Hepatocyte (in vitro differentiated cells): ENCODE measurements around the gene FAM20C. TPM values are rescaled to one million over a fixed set of nuclear protein-coding genes. Genes with fewer than 3 reads are reported as not detected.

Source experiments
- DNase-seq: peaks from one replicate; pipeline ENCODE4 v3.0.0-alpha.2; 2016; ENCODE audit warnings: low spot score
- H2AFZ ChIP-seq: fragments of 200-600 bp; sonication (generic); 2 replicates; pipeline ENCODE4 v1.6.0; 2016; ENCODE audit warnings: antibody characterized with exemption, mild to moderate bottlenecking
- H3K27ac ChIP-seq: fragments of 200-600 bp; sonication (generic); 2 replicates; pipeline ENCODE4 v1.5.1; 2016; ENCODE audit warnings: mild to moderate bottlenecking
- H3K27me3 ChIP-seq: fragments of 200-600 bp; sonication (generic); 2 replicates; pipeline ENCODE4 v1.6.1; 2016
- H3K36me3 ChIP-seq: fragments of 200-600 bp; sonication (generic); replicated peaks from 2 replicates; pipeline ENCODE4 v1.5.1; 2016; ENCODE audit warnings: low read depth; ENCODE audit not compliant: insufficient read depth
- H3K4me1 ChIP-seq: fragments of 200-600 bp; sonication (generic); 2 replicates; pipeline ENCODE4 v1.5.1; 2016; ENCODE audit warnings: mild to moderate bottlenecking, moderate library complexity; ENCODE audit not compliant: insufficient read depth
- H3K4me2 ChIP-seq: fragments of 200-600 bp; sonication (generic); 2 replicates; pipeline ENCODE4 v1.6.0; 2016
- H3K4me3 ChIP-seq: fragments of 200-600 bp; sonication (generic); 2 replicates; pipeline ENCODE4 v1.5.1; 2016; ENCODE audit warnings: mild to moderate bottlenecking
- H3K79me2 ChIP-seq: fragments of 200-600 bp; sonication (generic); 2 replicates; pipeline ENCODE4 v1.6.0; 2017; ENCODE audit warnings: mild to moderate bottlenecking
- H3K9me2 ChIP-seq: fragments of 200-600 bp; sonication (generic); replicated peaks from 2 replicates; pipeline ENCODE4 v1.6.0; 2017; ENCODE audit warnings: mild to moderate bottlenecking; ENCODE audit not compliant: insufficient read depth
- H3K9me3 ChIP-seq: fragments of 200-600 bp; sonication (generic); 2 replicates; pipeline ENCODE4 v1.5.1; 2016; ENCODE audit warnings: low read depth, mild to moderate bottlenecking
- H4K20me1 ChIP-seq: fragments of 200-600 bp; sonication (generic); 2 replicates; pipeline ENCODE4 v1.6.0; 2016; ENCODE audit warnings: mild to moderate bottlenecking; ENCODE audit not compliant: insufficient read depth, poor library complexity, severe bottlenecking
- CTCF ChIP-seq: fragments of 200-600 bp; sonication (generic); IDR thresholded peaks from 2 replicates; pipeline ENCODE4 v1.5.1; 2016; ENCODE audit warnings: antibody characterized with exemption, mild to moderate bottlenecking; ENCODE audit not compliant: poor library complexity
- EZH2 ChIP-seq: fragments of 200-600 bp; sonication (generic); IDR thresholded peaks from 2 replicates; pipeline ENCODE4 v1.6.1; 2016; ENCODE audit warnings: antibody characterized with exemption, mild to moderate bottlenecking, borderline replicate concordance
- EZH2phosphoT487 ChIP-seq: fragments of 200-600 bp; sonication (generic); IDR thresholded peaks from one replicate; pipeline ENCODE4 v1.6.1; 2018; ENCODE audit warnings: antibody characterized with exemption, mild to moderate bottlenecking, low read depth, moderate library complexity; ENCODE audit not compliant: unreplicated experiment, severe bottlenecking
- WGBS: methylation state at CpG from one replicate; pipeline ENCODE4 v1.1.6; 2016; ENCODE audit warnings: low lambda C conversion rate; ENCODE audit errors: missing lambda C conversion rate; 5-methylcytosine and 5-hydroxymethylcytosine counted together
- polyA plus RNA-seq: library from polyadenylated mRNA; unstranded; fragments of >200 nt; fragmentation: Nextera tagmentation; extraction: Ambion mirVana; gene quantifications from 2 replicates; pipeline ENCODE4 v1.2.1, GENCODE V29; 2016
- total RNA-seq: library from RNA; depleted of rRNA; stranded (reverse); fragments of >200 nt; gene quantifications from 2 replicates; pipeline ENCODE4 v1.2.3, GENCODE V29; 2014

FAM20C gene
- total and polyA plus RNA-seq, 2 experiments from 2014 or later = 24.4 to 42.5 TPM

- Histone ChIP-seq H4K20me1 (no peaks in the 10 kb centered on the region), H3K79me2 (no peaks in the 10 kb centered on the region), H3K27ac (no peak overlapping the region), H3K27me3 (no peaks in the 10 kb centered on the region), H3K4me2 (no peak overlapping the region), H3K36me3 (no peaks in the 10 kb centered on the region), H3K9me3 (no peaks in the 10 kb centered on the region), H3K9me2 (no peaks in the 10 kb centered on the region), H3K4me3 (no peak overlapping the region), H2AFZ (no peak overlapping the region), H3K4me1 (peaks cover 7% of the 10 kb centered on the region)
- WGBS = 92% methylated on average over 22 of the region's 24 CpGs
- no peak for DNase-seq
- TF ChIP-seq CTCF (no peak), EZH2phosphoT487 (no peak), EZH2 (no peak)
Measured at GRCh38 chr7:297611-298374, 105.4 kb downstream of the FAM20C start.

- H3K9me3 ChIP-seq = no peaks in the 10 kb centered on the region
- H3K27ac ChIP-seq = no peak overlapping the region
- no peaks in the 10 kb centered on the region for H3K9me2 ChIP-seq
- no peak for DNase-seq
- H3K4me2 ChIP-seq = no peak overlapping the region
- no peak overlapping the region for H2AFZ ChIP-seq
- WGBS = 90% methylated on average over 15 of the region's 15 CpGs
- TF ChIP-seq CTCF (no peak), EZH2 (no peak), EZH2phosphoT487 (no peak)
- H3K36me3 ChIP-seq = no peaks in the 10 kb centered on the region
- no peak overlapping the region for H3K4me3 ChIP-seq
- no peaks in the 10 kb centered on the region for H3K79me2 ChIP-seq
- H3K4me1 ChIP-seq = peaks cover 7% of the 10 kb centered on the region
- H3K27me3 ChIP-seq = no peaks in the 10 kb centered on the region
- H4K20me1 ChIP-seq = no peaks in the 10 kb centered on the region
Measured at GRCh38 chr7:298375-298702, 106.0 kb downstream of the FAM20C start.

DNA sequence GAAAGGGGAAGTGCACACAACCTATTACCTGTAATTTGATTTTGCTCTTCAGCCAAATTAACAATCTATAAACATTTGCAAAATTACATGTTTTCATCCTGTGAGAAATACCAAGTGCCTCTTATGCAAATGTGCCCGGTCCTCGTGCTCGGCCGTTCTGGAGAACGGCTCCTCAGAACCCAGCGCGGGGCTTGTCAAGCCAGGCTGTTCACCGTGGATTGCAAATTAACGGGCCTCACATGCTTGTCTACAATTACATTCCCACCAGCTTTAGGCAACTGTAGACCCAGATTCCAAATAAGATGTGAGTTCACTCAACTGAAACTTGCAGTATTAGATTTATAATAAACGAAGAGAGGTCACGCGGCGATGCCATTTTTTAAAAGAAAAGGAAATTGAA lies 106.4 kb downstream of the FAM20C start:
- Histone ChIP-seq H3K9me2 (no peaks in the 10 kb centered on the region), H3K9me3 (no peaks in the 10 kb centered on the region), H3K4me2 (no peak overlapping the region), H3K36me3 (no peaks in the 10 kb centered on the region), H3K27ac (no peak overlapping the region), H3K4me3 (no peak overlapping the region), H3K4me1 (peaks cover 7% of the 10 kb centered on the region), H2AFZ (no peak overlapping the region), H3K27me3 (no peaks in the 10 kb centered on the region), H4K20me1 (no peaks in the 10 kb centered on the region), H3K79me2 (no peaks in the 10 kb centered on the region)
- no peak for DNase-seq
- TF ChIP-seq CTCF (no peak), EZH2phosphoT487 (no peak), EZH2 (no peak)
- WGBS = 78% methylated on average over 13 of the region's 13 CpGs

GRCh38 chr7:299169-299568 lies 106.8 kb downstream of the FAM20C start:
- DNase-seq = no peak
- no peak overlapping the region for H3K4me3 ChIP-seq

More at GRCh38 chr7:299169-299568, 106.8 kb downstream of the FAM20C start:
- H2AFZ ChIP-seq = no peak overlapping the region
- no peaks in the 10 kb centered on the region for H3K9me3 ChIP-seq
- no peaks in the 10 kb centered on the region for H4K20me1 ChIP-seq
- no peaks in the 10 kb centered on the region for H3K27me3 ChIP-seq
- no peaks in the 10 kb centered on the region for H3K9me2 ChIP-seq
- WGBS = 96% methylated on average over 15 of the region's 15 CpGs
- H3K36me3 ChIP-seq = no peaks in the 10 kb centered on the region
- peaks cover 4% of the 10 kb centered on the region for H3K4me1 ChIP-seq
- no peak overlapping the region for H3K4me2 ChIP-seq
- no peaks in the 10 kb centered on the region for H3K79me2 ChIP-seq
- H3K27ac ChIP-seq = no peak overlapping the region
- TF ChIP-seq EZH2phosphoT487 (no peak), CTCF (no peak), EZH2 (no peak)
